WTC11 (cell line): Measurements from ENCODE around the gene CDV3. TPM values are rescaled to one million over a fixed set of nuclear protein-coding genes. Genes with fewer than 3 reads are reported as not detected.

Source experiments
- ATAC-seq: fragments of 200-7000 bp; cut with Tn5 transposase; 2 replicates; pipeline ENCODE4 v1.10.0; 2021; ENCODE audit warnings: mild to moderate bottlenecking, moderate library complexity
- CTCF ChIA-PET: fragments of 300-600 bp; sonication (Branson Sonifier 250); formaldehyde crosslinking; loops from one replicate; lab custom pipeline; 2021; ENCODE audit warnings: antibody characterized with exemption; lab: Charles Lee
- POLR2A ChIA-PET: fragments of 350-600 bp; sonication (Branson Sonifier 250); formaldehyde crosslinking; loops from one replicate; lab custom pipeline; 2021; ENCODE audit warnings: antibody characterized with exemption; lab: Charles Lee
- DNase-seq: peaks from one replicate; pipeline ENCODE4 v3.0.0; 2021; ENCODE audit warnings: low spot score
- H3K27ac Mint-ChIP-seq: 2 replicates; pipeline ENCODE4 v1.8.0; 2021; ENCODE audit warnings: mixed read lengths
- H3K27me3 Mint-ChIP-seq: 2 replicates; pipeline ENCODE4 v1.8.0; 2021; ENCODE audit warnings: low read depth, mild to moderate bottlenecking, moderate library complexity, mixed read lengths
- H3K36me3 Mint-ChIP-seq: 2 replicates; pipeline ENCODE4 v1.8.0; 2021; ENCODE audit warnings: mixed read lengths
- H3K4me1 Mint-ChIP-seq: 2 replicates; pipeline ENCODE4 v1.8.0; 2022; ENCODE audit warnings: mixed read lengths
- H3K4me3 Mint-ChIP-seq: 2 replicates; pipeline ENCODE4 v1.8.0; 2021; ENCODE audit warnings: mild to moderate bottlenecking, moderate library complexity, mixed read lengths
- H3K9me3 Mint-ChIP-seq: 2 replicates; pipeline ENCODE4 v1.8.0; 2021; ENCODE audit warnings: mixed read lengths
- AFF4 ChIP-seq: sonication (generic); formaldehyde crosslinking; IDR thresholded peaks from 2 replicates; pipeline ENCODE4 v1.8.1; 2023; ENCODE audit warnings: mild to moderate bottlenecking, missing genetic modification reagents, borderline replicate concordance
- ATF2 ChIP-seq: sonication (generic); formaldehyde crosslinking; IDR thresholded peaks from 2 replicates; pipeline ENCODE4 v1.8.1; 2022; ENCODE audit warnings: low read depth, missing genetic modification reagents, borderline replicate concordance
- CREB1 ChIP-seq: sonication (generic); formaldehyde crosslinking; IDR thresholded peaks from 2 replicates; pipeline ENCODE4 v1.8.0; 2023; ENCODE audit warnings: mild to moderate bottlenecking, missing genetic modification reagents
- CTCF ChIP-seq: fragments of 200-600 bp; IDR thresholded peaks from 2 replicates; pipeline ENCODE4 v1.8.0; 2022; ENCODE audit warnings: antibody characterized with exemption
- E2F4 ChIP-seq: sonication (generic); formaldehyde crosslinking; IDR thresholded peaks from 2 replicates; pipeline ENCODE4 v1.8.1; 2022; ENCODE audit warnings: low read depth, mild to moderate bottlenecking, moderate library complexity, missing genetic modification reagents, borderline replicate concordance
- ERG ChIP-seq: fragments of 250-450 bp; sonication (Bioruptor Pico); IDR thresholded peaks from 2 replicates; pipeline ENCODE4 v1.8.0; 2021; ENCODE audit warnings: mild to moderate bottlenecking
- FOXJ3 ChIP-seq: sonication (generic); formaldehyde crosslinking; IDR thresholded peaks from 2 replicates; pipeline ENCODE4 v1.9.0; 2021; ENCODE audit warnings: missing genetic modification reagents, mild to moderate bottlenecking, borderline replicate concordance
- GRHL2 ChIP-seq: fragments of 250-450 bp; sonication (Bioruptor Pico); IDR thresholded peaks from 2 replicates; pipeline ENCODE4 v1.8.0; 2022; ENCODE audit warnings: mild to moderate bottlenecking, moderate library complexity; ENCODE audit not compliant: insufficient replicate concordance, severe bottlenecking
- JAZF1 ChIP-seq: fragments of 250-450 bp; sonication (Bioruptor Pico); IDR thresholded peaks from 2 replicates; pipeline ENCODE4 v1.9.0; 2021; ENCODE audit warnings: moderate library complexity, mild to moderate bottlenecking, inconsistent platforms
- MXD4 ChIP-seq: fragments of 250-450 bp; sonication (Bioruptor Pico); IDR thresholded peaks from 2 replicates; pipeline ENCODE4 v1.8.0; 2021; ENCODE audit warnings: mild to moderate bottlenecking, moderate library complexity, borderline replicate concordance
- MYBL2 ChIP-seq: sonication (generic); formaldehyde crosslinking; IDR thresholded peaks from 2 replicates; pipeline ENCODE4 v1.8.1; 2023; ENCODE audit warnings: mild to moderate bottlenecking, moderate library complexity, missing genetic modification reagents
- NFYB ChIP-seq: sonication (generic); formaldehyde crosslinking; conservative IDR thresholded peaks from 2 replicates; pipeline ENCODE4 v1.8.0; 2022; ENCODE audit warnings: low read depth, missing genetic modification reagents
- OVOL2 ChIP-seq: fragments of 250-450 bp; sonication (Bioruptor Pico); IDR thresholded peaks from 2 replicates; pipeline ENCODE4 v1.9.0; 2021; ENCODE audit warnings: mild to moderate bottlenecking, borderline replicate concordance
- PRRX2 ChIP-seq: fragments of 250-450 bp; sonication (Bioruptor Pico); IDR thresholded peaks from 2 replicates; pipeline ENCODE4 v1.8.0; 2021; ENCODE audit warnings: mild to moderate bottlenecking
- RORB ChIP-seq: fragments of 250-450 bp; sonication (Bioruptor Pico); IDR thresholded peaks from 2 replicates; pipeline ENCODE4 v1.9.0; 2021; ENCODE audit warnings: mild to moderate bottlenecking
- SMAD3 ChIP-seq: sonication (generic); formaldehyde crosslinking; IDR thresholded peaks from 2 replicates; pipeline ENCODE4 v1.8.0; 2022; ENCODE audit warnings: missing genetic modification reagents, mild to moderate bottlenecking, borderline replicate concordance
- SOX15 ChIP-seq: fragments of 250-450 bp; sonication (Bioruptor Pico); IDR thresholded peaks from 2 replicates; pipeline ENCODE4 v1.9.0; 2021; ENCODE audit warnings: mild to moderate bottlenecking
- TCF7 ChIP-seq: sonication (generic); formaldehyde crosslinking; IDR thresholded peaks from 2 replicates; pipeline ENCODE4 v1.8.0; 2022; ENCODE audit warnings: mild to moderate bottlenecking, low read depth, missing genetic modification reagents, moderate library complexity
- TEAD4 ChIP-seq: sonication (generic); formaldehyde crosslinking; IDR thresholded peaks from 2 replicates; pipeline ENCODE4 v1.8.0; 2022; ENCODE audit warnings: mild to moderate bottlenecking, missing genetic modification reagents
- TP53 ChIP-seq: sonication (generic); formaldehyde crosslinking; IDR thresholded peaks from 2 replicates; pipeline ENCODE4 v1.8.1; 2023; ENCODE audit warnings: mild to moderate bottlenecking, missing genetic modification reagents
- ZBTB43 ChIP-seq: sonication (generic); formaldehyde crosslinking; IDR thresholded peaks from 2 replicates; pipeline ENCODE4 v1.8.1; 2023; ENCODE audit warnings: mild to moderate bottlenecking, missing genetic modification reagents
- ZMAT4 ChIP-seq: fragments of 250-450 bp; sonication (Bioruptor Pico); IDR thresholded peaks from 2 replicates; pipeline ENCODE4 v1.9.0; 2021; ENCODE audit warnings: mild to moderate bottlenecking
- ZNF121 ChIP-seq: sonication (generic); formaldehyde crosslinking; IDR thresholded peaks from 2 replicates; pipeline ENCODE4 v1.8.0; 2023; ENCODE audit warnings: missing genetic modification reagents
- ZNF219 ChIP-seq: sonication (generic); formaldehyde crosslinking; IDR thresholded peaks from 2 replicates; pipeline ENCODE4 v1.8.0; 2023; ENCODE audit warnings: missing genetic modification reagents, mild to moderate bottlenecking, borderline replicate concordance
- ZNF317 ChIP-seq: sonication (generic); formaldehyde crosslinking; IDR thresholded peaks from 2 replicates; pipeline ENCODE4 v1.8.1; 2023; ENCODE audit warnings: low read depth, mild to moderate bottlenecking, moderate library complexity, missing genetic modification reagents, borderline replicate concordance
- total RNA-seq: library from RNA; stranded (reverse); gene quantifications from 3 replicates; pipeline ENCODE4 v1.2.3, GENCODE V29; 2021

The CDV3 gene
- total RNA-seq, 1 experiment from 2014 or later: 162 TPM

- Mint-ChIP-seq H3K27ac (peak overlapping the region; percentile 53), H3K4me3 (no peak overlapping the region), H3K9me3 (no peaks in the 10 kb centered on the region), H3K27me3 (no peaks in the 10 kb centered on the region), H3K4me1 (peaks cover 6% of the 10 kb centered on the region), H3K36me3 (peaks cover 2% of the 10 kb centered on the region)
- ATAC-seq (no peak), DNase-seq (no peak)
- POLR2A ChIA-PET: interaction anchor here (0.8 kb wide), 1 partner anchor 25 kb away, joined by 3 read pairs; the partner anchor contains the start of gene CDV3
- CTCF ChIA-PET: no interaction called here
- TF ChIP-seq ZNF219 (CRISPR knock-in tag) (no peak), CREB1 (CRISPR knock-in tag) (no peak), ZBTB43 (CRISPR knock-in tag) (no peak), NFYB (CRISPR knock-in tag) (no peak), AFF4 (CRISPR knock-in tag) (no peak), MXD4 (CRISPR knock-in tag) (no peak), MYBL2 (CRISPR knock-in tag) (no peak), ATF2 (CRISPR knock-in tag) (no peak), TEAD4 (CRISPR knock-in tag) (no peak), OVOL2 (CRISPR knock-in tag) (no peak), TCF7 (CRISPR knock-in tag) (no peak), FOXJ3 (no peak), CTCF (no peak), TP53 (CRISPR knock-in tag) (no peak), ZNF317 (CRISPR knock-in tag) (no peak)
Measured at GRCh38 chr3:133598405-133598804, 24.9 kb downstream of the CDV3 start.

- CTCF ChIA-PET: no interaction called here
Measured at GRCh38 chr3:133599280-133599679, 25.8 kb downstream of the CDV3 start.

More at GRCh38 chr3:133599280-133599679, 25.8 kb downstream of the CDV3 start:
- POLR2A ChIA-PET: no interaction called here
- H3K4me3 Mint-ChIP-seq: no peak overlapping the region
- H3K4me1 Mint-ChIP-seq: peaks cover 6% of the 10 kb centered on the region
- no peaks in the 10 kb centered on the region for H3K27me3 Mint-ChIP-seq
- no peak for DNase-seq
- H3K27ac Mint-ChIP-seq: no peak overlapping the region
- TF ChIP-seq ZNF317 (CRISPR knock-in tag) (no peak), RORB (CRISPR knock-in tag) (no peak), SMAD3 (no peak), E2F4 (CRISPR knock-in tag) (no peak), GRHL2 (no peak), ZNF121 (CRISPR knock-in tag) (no peak), JAZF1 (CRISPR knock-in tag) (no peak), SOX15 (CRISPR knock-in tag) (no peak), ERG (CRISPR knock-in tag) (no peak), ZMAT4 (no peak), PRRX2 (CRISPR knock-in tag) (no peak), OVOL2 (CRISPR knock-in tag) (no peak), NFYB (CRISPR knock-in tag) (no peak)
- peak; percentile 61 for ATAC-seq
- H3K9me3 Mint-ChIP-seq: no peaks in the 10 kb centered on the region
- peaks cover 2% of the 10 kb centered on the region for H3K36me3 Mint-ChIP-seq
